Gastrocnemius medialis (tissue), 4 donors: ENCODE results near the gene ZNF837.

Experiments used
- CTCF ChIP-seq, 5 experiments: fragments of 450-650 bp in 3 of 5; fragments of 200-600 bp in 2 of 5; sonication (generic) in 2 of 5; IDR thresholded peaks in 4 of 5; conservative IDR thresholded peaks in 1 of 5; 1 replicate in 4 of 5; 2 replicates in 1 of 5; pipeline ENCODE4 v1.5.1; 2016 to 2019; ENCODE audit warnings: antibody characterized with exemption in 5 of 5, mild to moderate bottlenecking in 3 of 5, moderate library complexity in 3 of 5
- POLR2A ChIP-seq, 2 donors: fragments of 450-650 bp; IDR thresholded peaks; one replicate each; pipeline ENCODE4 v1.6.1; 2017; ENCODE audit warnings: antibody characterized with exemption in 2 of 2, mild to moderate bottlenecking in 2 of 2, moderate library complexity in 2 of 2

- TF ChIP-seq POLR2A (IDR thresholded peaks at IDR 0.05), result no peak
- TF ChIP-seq CTCF (IDR thresholded peaks at IDR 0.05 in 4 of 5, conservative IDR thresholded peaks at IDR 0.05 in 1 of 5), result no peak
Measured at GRCh38 chr19:58351558-58351878, 29.3 kb downstream of the ZNF837 start.
